SK-N-SH treated with all-trans-retinoic acid at 6 μM for 48 hours (cell line): ENCODE measurements around the gene AGBL3.

Source experiments
- ATAC-seq: fragments of 200-7000 bp; cut with Tn5 transposase; 3 replicates; pipeline ENCODE4 v1.9.1; 2020; ENCODE audit warnings: mild to moderate bottlenecking, moderate library complexity
- ARNTL ChIP-seq: fragments of 450-650 bp; formaldehyde crosslinking; IDR thresholded peaks from 2 replicates; pipeline ENCODE4 v1.5.0; 2020; ENCODE audit warnings: low read depth, mild to moderate bottlenecking, moderate library complexity, borderline replicate concordance
- CREB5 ChIP-seq: fragments of 250-450 bp; sonication (Bioruptor Pico); IDR thresholded peaks from 2 replicates; pipeline ENCODE4 v1.5.1; 2020; ENCODE audit warnings: low read depth, mild to moderate bottlenecking, moderate library complexity
- CSDC2 ChIP-seq: fragments of 250-450 bp; sonication (Bioruptor Pico); IDR thresholded peaks from 2 replicates; pipeline ENCODE4 v1.5.0; 2020; ENCODE audit warnings: mild to moderate bottlenecking, moderate library complexity
- CSRNP3 ChIP-seq: fragments of 250-450 bp; sonication (Bioruptor Pico); IDR thresholded peaks from 2 replicates; pipeline ENCODE4 v1.5.1; 2021; ENCODE audit warnings: mild to moderate bottlenecking, moderate library complexity
- ESRRG ChIP-seq: fragments of 250-450 bp; sonication (Bioruptor Pico); IDR thresholded peaks from 2 replicates; pipeline ENCODE4 v1.6.1; 2021; ENCODE audit warnings: mild to moderate bottlenecking
- GLIS3 ChIP-seq: fragments of 250-450 bp; sonication (Bioruptor Pico); IDR thresholded peaks from 2 replicates; pipeline ENCODE4 v1.5.0; 2020; ENCODE audit warnings: mild to moderate bottlenecking, moderate library complexity
- OSR1 ChIP-seq: fragments of 250-450 bp; sonication (Bioruptor Pico); IDR thresholded peaks from 2 replicates; pipeline ENCODE4 v1.8.0; 2022; ENCODE audit warnings: moderate library complexity, mild to moderate bottlenecking, inconsistent platforms
- PATZ1 ChIP-seq: fragments of 250-450 bp; sonication (Bioruptor Pico); IDR thresholded peaks from 2 replicates; pipeline ENCODE4 v1.8.0; 2020; ENCODE audit warnings: mild to moderate bottlenecking, moderate library complexity, borderline replicate concordance
- POU6F1 ChIP-seq: fragments of 250-450 bp; sonication (Bioruptor Pico); IDR thresholded peaks from 2 replicates; pipeline ENCODE4 v1.8.0; 2021; ENCODE audit warnings: low read depth, mild to moderate bottlenecking, moderate library complexity, borderline replicate concordance
- PPARA ChIP-seq: fragments of 250-450 bp; sonication (Bioruptor Pico); IDR thresholded peaks from 2 replicates; pipeline ENCODE4 v1.5.0; 2020; ENCODE audit warnings: mild to moderate bottlenecking, borderline replicate concordance
- RARB ChIP-seq: fragments of 250-450 bp; sonication (Bioruptor Pico); IDR thresholded peaks from 2 replicates; pipeline ENCODE4 v1.8.0; 2021; ENCODE audit warnings: mild to moderate bottlenecking, moderate library complexity
- TCF4 ChIP-seq: fragments of 250-450 bp; sonication (Bioruptor Pico); IDR thresholded peaks from 2 replicates; pipeline ENCODE4 v1.8.0; 2021; ENCODE audit warnings: mild to moderate bottlenecking, moderate library complexity, borderline replicate concordance
- TOX ChIP-seq: fragments of 250-450 bp; sonication (Bioruptor Pico); IDR thresholded peaks from 2 replicates; pipeline ENCODE4 v1.8.0; 2021; ENCODE audit warnings: mild to moderate bottlenecking, moderate library complexity, borderline replicate concordance
- TSHZ2 ChIP-seq: fragments of 250-450 bp; sonication (Bioruptor Pico); IDR thresholded peaks from 2 replicates; pipeline ENCODE4 v1.5.0; 2020; ENCODE audit warnings: mild to moderate bottlenecking, moderate library complexity
- ZC3H10 ChIP-seq: fragments of 250-450 bp; sonication (Bioruptor Pico); IDR thresholded peaks from 2 replicates; pipeline ENCODE4 v1.5.1; 2021; ENCODE audit warnings: mild to moderate bottlenecking, moderate library complexity
- ZFP3 ChIP-seq: fragments of 250-450 bp; sonication (Bioruptor Pico); IDR thresholded peaks from 2 replicates; pipeline ENCODE4 v1.5.0; 2020; ENCODE audit warnings: mild to moderate bottlenecking, moderate library complexity
- ZFP30 ChIP-seq: fragments of 450-650 bp; formaldehyde crosslinking; IDR thresholded peaks from 2 replicates; pipeline ENCODE4 v1.5.0; 2022; ENCODE audit warnings: mild to moderate bottlenecking, moderate library complexity
- ZNF8 ChIP-seq: fragments of 450-650 bp; formaldehyde crosslinking; IDR thresholded peaks from 2 replicates; pipeline ENCODE4 v1.5.0; 2020; ENCODE audit warnings: mild to moderate bottlenecking, moderate library complexity

AGBL3 gene

GRCh38 chr7:135088566-135088965, 102.3 kb downstream of the AGBL3 start (continued):
- TF ChIP-seq TCF4 (no peak), CSDC2 (CRISPR knock-in tag) (no peak), ESRRG (no peak), ZFP30 (no peak), TSHZ2 (CRISPR knock-in tag) (no peak), OSR1 (no peak), ARNTL (CRISPR knock-in tag) (no peak)

- no peak for TF ChIP-seq TOX (CRISPR knock-in tag)
- TF ChIP-seq PPARA (CRISPR knock-in tag), result no peak
- TF ChIP-seq POU6F1 (CRISPR knock-in tag), result no peak
- no peak for TF ChIP-seq GLIS3 (CRISPR knock-in tag)
- no peak for TF ChIP-seq TSHZ2 (CRISPR knock-in tag)
- no peak for TF ChIP-seq PATZ1
- no peak for TF ChIP-seq ZFP30
- no peak for TF ChIP-seq CSDC2 (CRISPR knock-in tag)
- TF ChIP-seq ZC3H10 (CRISPR knock-in tag), result no peak
- no peak for TF ChIP-seq OSR1
- no peak for TF ChIP-seq CSRNP3 (CRISPR knock-in tag)
- no peak for TF ChIP-seq CREB5 (CRISPR knock-in tag)
- TF ChIP-seq ZNF8 (CRISPR knock-in tag), result no peak
- no peak for ATAC-seq
Observed at GRCh38 chr7:135091717-135092116, 105.4 kb downstream of the AGBL3 start.

GRCh38 chr7:135094472-135095237, 108.3 kb downstream of the AGBL3 start:
- no peak for ATAC-seq
- TF ChIP-seq PATZ1 (no peak), ESRRG (no peak), RARB (CRISPR knock-in tag) (no peak), ZFP3 (no peak), OSR1 (no peak), CSDC2 (CRISPR knock-in tag) (no peak), TSHZ2 (CRISPR knock-in tag) (no peak)
